MM.1S (cell line): ENCODE measurements around the gene TMEM245.

ENCODE experiments used
- DNase-seq: peaks from one replicate; pipeline ENCODE4 v3.0.0-alpha.2; 2015
- H2AFZ ChIP-seq: fragments of 300-600 bp; sonication (generic); 2 replicates; pipeline ENCODE4 v1.6.0; 2016; ENCODE audit warnings: antibody characterized with exemption, low read length
- H3F3A ChIP-seq: fragments of 300-600 bp; sonication (generic); 2 replicates; pipeline ENCODE4 v1.6.1; 2016; ENCODE audit warnings: mild to moderate bottlenecking, antibody characterized with exemption, low read length, moderate library complexity, mixed read lengths; ENCODE audit not compliant: insufficient read depth
- H3K27ac ChIP-seq: fragments of 300-600 bp; sonication (generic); 2 replicates; pipeline ENCODE4 v1.5.1; 2016; ENCODE audit warnings: mild to moderate bottlenecking, low read length
- H3K27me3 ChIP-seq: fragments of 300-600 bp; sonication (generic); replicated peaks from 2 replicates; pipeline ENCODE4 v1.6.0; 2016; ENCODE audit warnings: low read length; ENCODE audit not compliant: insufficient read depth
- H3K36me3 ChIP-seq: fragments of 300-600 bp; sonication (generic); replicated peaks from 2 replicates; pipeline ENCODE4 v1.6.1; 2016; ENCODE audit warnings: mild to moderate bottlenecking, low read length, mixed read lengths; ENCODE audit not compliant: insufficient read depth
- H3K4me1 ChIP-seq: fragments of 300-600 bp; sonication (generic); 2 replicates; pipeline ENCODE4 v1.6.1; 2016; ENCODE audit warnings: low read length, mixed read lengths
- H3K4me2 ChIP-seq: fragments of 300-600 bp; sonication (generic); 2 replicates; pipeline ENCODE4 v1.6.0; 2016; ENCODE audit warnings: low read depth, low read length
- H3K4me3 ChIP-seq: fragments of 300-600 bp; sonication (generic); 2 replicates; pipeline ENCODE4 v1.5.1; 2016; ENCODE audit warnings: low read length, mixed read lengths
- H3K79me2 ChIP-seq: fragments of 300-600 bp; sonication (generic); 2 replicates; pipeline ENCODE4 v1.6.1; 2016; ENCODE audit warnings: mixed run types, low read length, mixed read lengths
- H3K9ac ChIP-seq: fragments of 300-600 bp; sonication (generic); 2 replicates; pipeline ENCODE4 v1.6.1; 2016; ENCODE audit warnings: low read length, mixed read lengths
- H3K9me2 ChIP-seq: fragments of 300-600 bp; sonication (generic); replicated peaks from 2 replicates; pipeline ENCODE4 v1.6.1; 2016; ENCODE audit warnings: mild to moderate bottlenecking, low read length, mixed read lengths; ENCODE audit not compliant: insufficient read depth
- H3K9me3 ChIP-seq: fragments of 300-600 bp; sonication (generic); replicated peaks from 2 replicates; pipeline ENCODE4 v1.6.1; 2016; ENCODE audit warnings: mild to moderate bottlenecking, low read length, mixed read lengths; ENCODE audit not compliant: insufficient read depth
- H4K20me1 ChIP-seq: fragments of 300-600 bp; sonication (generic); 2 replicates; pipeline ENCODE4 v1.6.1; 2016; ENCODE audit warnings: mild to moderate bottlenecking, low read length, moderate library complexity, mixed read lengths; ENCODE audit not compliant: insufficient read depth
- CTCF ChIP-seq: fragments of 300-600 bp; sonication (generic); IDR thresholded peaks from 2 replicates; pipeline ENCODE4 v1.5.1; 2016; ENCODE audit warnings: antibody characterized with exemption, low read length, mixed read lengths
- EZH2 ChIP-seq: fragments of 300-600 bp; sonication (generic); optimal IDR thresholded peaks from 2 replicates; pipeline ENCODE3; 2017; ENCODE audit warnings: low read depth, mild to moderate bottlenecking, antibody characterized with exemption, low read length, mixed read lengths
- EZH2phosphoT487 ChIP-seq: fragments of 300-600 bp; sonication (generic); IDR thresholded peaks from 2 replicates; pipeline ENCODE4 v1.6.1; 2018; ENCODE audit warnings: antibody characterized with exemption, low read length

TMEM245 gene

DNA sequence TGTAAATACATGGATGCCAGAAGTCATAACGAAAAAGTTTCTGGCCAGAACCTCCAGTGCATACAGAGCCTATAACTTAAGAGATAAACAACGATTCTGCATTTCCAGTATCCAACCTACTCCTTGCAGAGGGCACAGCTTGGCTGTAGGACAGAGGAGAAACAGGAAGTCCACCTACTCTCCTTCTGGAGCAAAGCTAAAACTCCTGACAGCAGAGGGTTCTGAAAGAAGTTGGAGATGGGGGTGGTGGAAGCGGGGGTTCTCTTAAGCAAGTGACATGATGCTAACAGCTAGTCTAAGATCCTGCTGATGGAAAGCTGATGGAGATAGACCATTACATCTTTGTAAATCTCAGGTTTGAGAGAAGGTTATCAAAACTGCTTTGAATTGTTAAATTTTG lies 70.9 kb downstream of the TMEM245 start:
- H3F3A ChIP-seq: 0 out of 2 replicates have a peak, but pooled peaks cover 9% of the 10 kb centered on the region
- TF ChIP-seq EZH2phosphoT487: no peak
- no peak for TF ChIP-seq CTCF
- TF ChIP-seq EZH2: no peak
- no peaks in the 10 kb centered on the region for H3K27me3 ChIP-seq
- H3K9me2 ChIP-seq: no peaks in the 10 kb centered on the region
- no peak for DNase-seq
- H3K9ac ChIP-seq: no peak overlapping the region
- no peaks in the 10 kb centered on the region for H3K79me2 ChIP-seq
- H3K9me3 ChIP-seq: no peaks in the 10 kb centered on the region
- no peak overlapping the region for H3K27ac ChIP-seq
- H3K4me3 ChIP-seq: no peak overlapping the region
- no peaks in the 10 kb centered on the region for H4K20me1 ChIP-seq
- 0 out of 2 replicates have a peak, but pooled peaks cover 8% of the 10 kb centered on the region for H3K36me3 ChIP-seq
- peaks cover 10% of the 10 kb centered on the region for H3K4me1 ChIP-seq
- no peak overlapping the region for H3K4me2 ChIP-seq
- H2AFZ ChIP-seq: no peak overlapping the region

GRCh38 chr9:109047259-109047658 lies 72.5 kb downstream of the TMEM245 start:
- Histone ChIP-seq H3K9ac (no peak overlapping the region), H3K4me1 (peaks cover 6% of the 10 kb centered on the region), H3K4me2 (no peak overlapping the region), H2AFZ (no peak overlapping the region), H3K4me3 (no peak overlapping the region), H3K9me3 (no peaks in the 10 kb centered on the region), H3K79me2 (no peaks in the 10 kb centered on the region), H3K27me3 (no peaks in the 10 kb centered on the region), H3K27ac (no peak overlapping the region), H3F3A (0 out of 2 replicates have a peak, but pooled peaks cover 2% of the 10 kb centered on the region), H3K36me3 (0 out of 2 replicates have a peak, but pooled peaks cover 8% of the 10 kb centered on the region), H4K20me1 (no peaks in the 10 kb centered on the region), H3K9me2 (no peaks in the 10 kb centered on the region)
- TF ChIP-seq EZH2phosphoT487 (no peak), EZH2 (no peak), CTCF (no peak)
- DNase-seq: no peak

GRCh38 chr9:109046346-109046745 lies 73.4 kb downstream of the TMEM245 start:
- 0 out of 2 replicates have a peak, but pooled peaks cover 8% of the 10 kb centered on the region for H3K36me3 ChIP-seq
- H3K27me3 ChIP-seq: no peaks in the 10 kb centered on the region
- no peaks in the 10 kb centered on the region for H3K79me2 ChIP-seq
- H3K9ac ChIP-seq: no peak overlapping the region
- no peaks in the 10 kb centered on the region for H3K4me1 ChIP-seq
- no peak for DNase-seq
- H3F3A ChIP-seq: no peaks in the 10 kb centered on the region
- H3K9me3 ChIP-seq: no peaks in the 10 kb centered on the region
- no peak overlapping the region for H3K4me2 ChIP-seq
- TF ChIP-seq EZH2: no peak
- no peak for TF ChIP-seq EZH2phosphoT487
- TF ChIP-seq CTCF: no peak
- no peak overlapping the region for H3K4me3 ChIP-seq
- H3K27ac ChIP-seq: no peak overlapping the region
- H4K20me1 ChIP-seq: no peaks in the 10 kb centered on the region
- no peak overlapping the region for H2AFZ ChIP-seq
- H3K9me2 ChIP-seq: no peaks in the 10 kb centered on the region
